Suprapubic skin (tissue), 3 donors: ENCODE measurements around the gene ARMH1.

Experiments used
- POLR2A ChIP-seq, 2 donors: fragments of 450-650 bp; IDR thresholded peaks; one replicate each; pipeline ENCODE4 v1.6.1; 2017; ENCODE audit warnings: antibody characterized with exemption in 2 of 2, mild to moderate bottlenecking in 2 of 2, moderate library complexity in 2 of 2
- TF ChIP-seq, protein P1 (sequence below), 2 donors: fragments of 200-600 bp in 1 of 2; fragments of 450-650 bp in 1 of 2; sonication (generic) in 1 of 2; IDR thresholded peaks; one replicate each; pipeline ENCODE4 v1.5.1; 2016 to 2019; ENCODE audit warnings: antibody characterized with exemption in 2 of 2, mild to moderate bottlenecking in 1 of 2, moderate library complexity in 1 of 2

DNA sequence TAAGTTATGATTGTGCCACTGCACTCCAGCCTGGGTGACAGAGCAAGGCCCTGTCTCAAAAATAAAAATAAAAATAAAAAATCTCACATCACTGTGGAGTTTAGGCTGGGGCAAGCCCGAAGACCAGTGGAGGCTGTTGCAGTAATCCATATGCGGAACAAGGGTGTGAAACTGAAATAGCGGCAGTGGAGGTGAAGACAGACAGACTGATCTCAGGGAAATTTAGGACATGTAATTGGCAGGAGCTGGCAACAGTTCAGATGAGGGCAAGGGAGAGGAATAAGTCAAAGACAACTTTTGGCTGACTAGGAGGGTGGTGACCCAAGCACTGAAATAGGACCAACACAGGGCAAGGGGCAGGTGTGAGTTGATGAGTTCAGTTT lies 8.4 kb downstream of the ARMH1 start:
- TF ChIP-seq, protein P1, sequence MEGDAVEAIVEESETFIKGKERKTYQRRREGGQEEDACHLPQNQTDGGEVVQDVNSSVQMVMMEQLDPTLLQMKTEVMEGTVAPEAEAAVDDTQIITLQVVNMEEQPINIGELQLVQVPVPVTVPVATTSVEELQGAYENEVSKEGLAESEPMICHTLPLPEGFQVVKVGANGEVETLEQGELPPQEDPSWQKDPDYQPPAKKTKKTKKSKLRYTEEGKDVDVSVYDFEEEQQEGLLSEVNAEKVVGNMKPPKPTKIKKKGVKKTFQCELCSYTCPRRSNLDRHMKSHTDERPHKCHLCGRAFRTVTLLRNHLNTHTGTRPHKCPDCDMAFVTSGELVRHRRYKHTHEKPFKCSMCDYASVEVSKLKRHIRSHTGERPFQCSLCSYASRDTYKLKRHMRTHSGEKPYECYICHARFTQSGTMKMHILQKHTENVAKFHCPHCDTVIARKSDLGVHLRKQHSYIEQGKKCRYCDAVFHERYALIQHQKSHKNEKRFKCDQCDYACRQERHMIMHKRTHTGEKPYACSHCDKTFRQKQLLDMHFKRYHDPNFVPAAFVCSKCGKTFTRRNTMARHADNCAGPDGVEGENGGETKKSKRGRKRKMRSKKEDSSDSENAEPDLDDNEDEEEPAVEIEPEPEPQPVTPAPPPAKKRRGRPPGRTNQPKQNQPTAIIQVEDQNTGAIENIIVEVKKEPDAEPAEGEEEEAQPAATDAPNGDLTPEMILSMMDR (IDR thresholded peaks at IDR 0.05), result no peak
- no peak for TF ChIP-seq POLR2A (IDR thresholded peaks at IDR 0.05)
